Naive thymus-derived CD4-positive, alpha-beta T cell (primary cell): Measurements from ENCODE around the gene LSR. TPM values are rescaled to one million over a fixed set of nuclear protein-coding genes. Genes with fewer than 3 reads are reported as not detected.

Experiments
- ATAC-seq: fragments of 150-1000 bp; cut with Tn5 transposase; 2 replicates; pipeline ENCODE4 v1.10.0; 2021; ENCODE audit warnings: mild to moderate bottlenecking, moderate library complexity
- CTCF ChIA-PET: fragments of 350-600 bp; sonication (Branson Sonifier 250); formaldehyde crosslinking; loops from one replicate; lab custom pipeline; 2021; ENCODE audit warnings: antibody characterized with exemption; lab: Charles Lee
- POLR2A ChIA-PET: fragments of 350-600 bp; sonication (Branson Sonifier 250); formaldehyde crosslinking; loops from one replicate; lab custom pipeline; 2021; ENCODE audit warnings: antibody characterized with exemption, inconsistent platforms; lab: Charles Lee
- DNase-seq, 9 donors: peaks; one replicate each; pipeline versions ENCODE4 v3.0.0 to v3.0.0-alpha.2; 2020 to 2022; ENCODE audit warnings: mixed read lengths in 1 of 9
- H3K27ac ChIP-seq: one replicate; pipeline ENCODE4 v1.7.0; 2013; ENCODE audit warnings: mild to moderate bottlenecking, low read depth, low read length, moderate library complexity
- H3K27me3 ChIP-seq, 2 donors: one replicate each; pipeline ENCODE4 v1.7.0; 2013; ENCODE audit warnings: low read length in 2 of 2, mild to moderate bottlenecking in 2 of 2, moderate library complexity in 2 of 2; ENCODE audit not compliant: control insufficient read depth in 2 of 2, insufficient read depth in 2 of 2
- H3K36me3 ChIP-seq, 3 experiments: 1 replicate in 2 of 3; 2 replicates in 1 of 3; pipeline ENCODE4 v1.7.0; 2013; ENCODE audit warnings: low read length in 3 of 3, mild to moderate bottlenecking in 3 of 3, moderate library complexity in 1 of 3; ENCODE audit not compliant: insufficient read depth in 3 of 3, control insufficient read depth in 2 of 3
- H3K4me1 ChIP-seq, 2 donors: one replicate each; pipeline ENCODE4 v1.7.0; 2013; ENCODE audit warnings: low read length in 2 of 2, mild to moderate bottlenecking in 2 of 2, moderate library complexity in 1 of 2; ENCODE audit not compliant: control insufficient read depth in 2 of 2, insufficient read depth in 2 of 2
- H3K4me3 ChIP-seq: 2 replicates; pipeline ENCODE4 v1.7.0; 2013; ENCODE audit warnings: mild to moderate bottlenecking, low read length
- H3K9me3 ChIP-seq, 3 experiments: 1 replicate in 2 of 3; 2 replicates in 1 of 3; pipeline ENCODE4 v1.7.0; 2013; ENCODE audit warnings: low read length in 3 of 3; ENCODE audit not compliant: control insufficient read depth in 2 of 3
- H3K27ac Mint-ChIP-seq, 9 donors: one replicate each; pipeline ENCODE4 v1.8.0; 2020 to 2022; ENCODE audit warnings: mixed read lengths in 9 of 9, mild to moderate bottlenecking in 8 of 9, moderate library complexity in 5 of 9, inconsistent platforms in 2 of 9
- H3K27me3 Mint-ChIP-seq, 5 donors: one replicate each; pipeline ENCODE4 v1.8.0; 2021 to 2022; ENCODE audit warnings: mixed read lengths in 5 of 5, mild to moderate bottlenecking in 1 of 5
- H3K36me3 Mint-ChIP-seq, 5 donors: one replicate each; pipeline ENCODE4 v1.8.0; 2020 to 2022; ENCODE audit warnings: mixed read lengths in 5 of 5, mild to moderate bottlenecking in 3 of 5, inconsistent platforms in 1 of 5
- H3K4me1 Mint-ChIP-seq, 7 donors: one replicate each; pipeline ENCODE4 v1.8.0; 2020 to 2022; ENCODE audit warnings: mixed read lengths in 7 of 7, mild to moderate bottlenecking in 3 of 7, inconsistent platforms in 1 of 7
- H3K4me3 Mint-ChIP-seq, 10 donors: one replicate each; pipeline ENCODE4 v1.8.0; 2020 to 2022; ENCODE audit warnings: mild to moderate bottlenecking in 10 of 10, mixed read lengths in 10 of 10, moderate library complexity in 6 of 10, inconsistent platforms in 2 of 10
- H3K9me3 Mint-ChIP-seq, 11 donors: one replicate each; pipeline ENCODE4 v1.8.0; 2020 to 2022; ENCODE audit warnings: mixed read lengths in 11 of 11, mild to moderate bottlenecking in 4 of 11, inconsistent platforms in 1 of 11, moderate library complexity in 1 of 11
- intact Hi-C, 2 donors: fragments of 100-400 bp; cut with micrococcal nuclease; formaldehyde crosslinking; loops; one replicate each; pipeline ENCODE4 v1.15.1; 2023
- polyA plus RNA-seq, 2 donors: library from polyadenylated mRNA; unstranded; fragments of 300-500 nt; fragmentation: Illumina TruSeq; gene quantifications; one replicate each; pipeline ENCODE4 v1.2.3, GENCODE V29; 2021
- total RNA-seq, 6 experiments: library from RNA in 5 of 6; stranded (reverse) in 5 of 6; gene quantifications; 1 replicate in 5 of 6; 2 replicates in 1 of 6; pipeline ENCODE4 v1.2.3 and lab custom pipeline; 2021 to 2026

The LSR gene
- total and polyA plus RNA-seq, 7 experiments from 2014 or later, result 4.6 to 59.3 (median 25.1) TPM

DNA sequence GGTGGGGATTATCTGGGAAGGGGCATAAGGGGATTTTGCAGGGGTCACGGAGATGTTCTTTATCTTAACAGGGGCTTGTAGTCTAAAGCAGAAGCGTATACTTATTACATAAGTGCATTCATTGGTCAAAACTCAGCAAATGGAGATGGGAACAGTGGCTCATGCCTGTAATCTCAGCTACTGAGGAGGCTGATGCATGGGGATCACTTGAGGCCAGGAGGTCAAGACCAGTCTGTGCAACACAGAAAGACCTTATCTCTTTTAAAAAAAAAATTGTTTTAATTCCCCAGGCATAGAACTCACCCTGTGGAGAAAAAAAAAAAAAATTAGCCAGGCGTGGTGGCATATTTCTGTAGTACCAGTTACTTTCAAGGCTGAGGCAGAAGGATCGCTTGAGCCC, 39.2 kb upstream of the LSR start:
- ATAC-seq (no peak), DNase-seq (no peak)
- H3K27me3 Mint-ChIP-seq, result no peaks in the 10 kb centered on the region
- H3K9me3 Mint-ChIP-seq, result peaks cover 0 to 15% (median 3%) of the 10 kb centered on the region in 11 donors
- H3K27me3 ChIP-seq, result no peaks in the 10 kb centered on the region
- peaks cover 70 to 81% of the 10 kb centered on the region in 2 donors for H3K4me1 ChIP-seq
- H3K27ac Mint-ChIP-seq, result peak overlapping the region; percentile 87 to 100 (median 98)
- peaks cover 0 to 5% (median 0%) of the 10 kb centered on the region in 3 experiments for H3K9me3 ChIP-seq
- H3K4me1 Mint-ChIP-seq, result peaks cover 53 to 95% (median 84%) of the 10 kb centered on the region in 7 donors
- no peak overlapping the region for H3K4me3 ChIP-seq
- no peaks in the 10 kb centered on the region for H3K36me3 ChIP-seq
- H3K27ac ChIP-seq, result peak overlapping the region; percentile 91
- peaks cover 0 to 18% (median 4%) of the 10 kb centered on the region in 5 donors for H3K36me3 Mint-ChIP-seq
- intact Hi-C loops, result loop anchor here (1.0 to 5.0 kb wide), 7 partner anchors 22 to 693 kb away; partner anchors contain the start of genes FXYD5 (in 1 of the 2), HCST (in 1 of the 2), NFKBID (in 1 of the 2) and PSENEN (in 1 of the 2)
- ChIA-PET CTCF (no interaction called here), POLR2A (interaction anchor here (1.0 to 1.4 kb wide), 3 partner anchors 8 to 55 kb away, joined by 3 to 7 read pairs (median 7); partner anchors contain the start of gene FXYD5)
- peak overlapping the region in 4 of 10 donors; percentile 23 to 46 (median 34) for H3K4me3 Mint-ChIP-seq

DNA sequence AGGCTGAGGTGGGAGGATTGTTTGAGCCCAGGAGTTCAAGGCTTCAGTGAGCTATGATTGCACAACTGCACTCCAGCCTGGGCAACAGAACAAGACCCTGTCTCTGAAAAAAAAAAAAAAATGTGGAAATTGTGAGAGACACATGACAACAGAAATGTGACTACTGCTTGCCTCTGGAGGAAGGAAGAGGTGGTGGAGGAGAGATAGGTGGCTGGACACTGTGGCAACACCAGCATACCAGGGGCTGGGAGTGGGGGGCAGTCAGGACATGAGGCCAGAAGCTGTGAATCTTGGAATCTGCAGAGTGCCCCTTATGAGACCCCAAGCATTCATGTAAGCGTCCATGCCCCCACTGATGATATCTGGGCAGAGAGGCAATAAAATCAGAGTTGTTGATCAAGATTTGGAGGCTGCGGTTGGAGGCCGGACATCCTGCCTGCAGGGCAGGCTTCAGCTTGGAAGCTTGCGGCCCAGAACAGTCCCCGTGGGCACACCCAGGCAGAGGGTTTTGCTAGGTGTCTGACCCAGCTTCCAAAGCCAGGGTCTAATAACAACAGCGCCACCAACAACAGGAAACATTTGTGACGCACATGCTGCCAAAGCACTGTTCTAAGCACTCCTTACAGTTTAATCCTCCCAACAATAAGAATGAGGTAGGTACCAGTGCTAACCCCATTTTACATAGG, 37.1 kb upstream of the LSR start:
- H3K4me1 Mint-ChIP-seq, result peaks cover 42 to 92% (median 84%) of the 10 kb centered on the region in 7 donors
- H3K36me3 Mint-ChIP-seq, result peaks cover 0 to 18% (median 4%) of the 10 kb centered on the region in 5 donors
- ATAC-seq, result peak; percentile 72
- ChIA-PET POLR2A (interaction anchor here (0.5 to 5.2 kb wide), 36 partner anchors 8 to 803 kb away, joined by 3 to 74 read pairs (median 8); partner anchors contain the start of genes FXYD5, FXYD7, GRAMD1A and USF2), CTCF (interaction anchor here (0.6 to 2.1 kb wide), 11 partner anchors 12 to 145 kb away, joined by 3 to 9 read pairs (median 4); partner anchors contain the start of gene FXYD5)
- H3K27me3 ChIP-seq, result no peaks in the 10 kb centered on the region
- peak overlapping the region; percentile 73 to 91 (median 82) for H3K4me3 Mint-ChIP-seq
- peak; percentile 55 to 93 (median 89) for DNase-seq
- peaks cover 0 to 15% (median 3%) of the 10 kb centered on the region in 11 donors for H3K9me3 Mint-ChIP-seq
- peaks cover 62 to 67% of the 10 kb centered on the region in 2 donors for H3K4me1 ChIP-seq
- H3K4me3 ChIP-seq, result peak overlapping the region; percentile 46
- peak overlapping the region; percentile 91 for H3K27ac ChIP-seq
- H3K9me3 ChIP-seq, result peaks cover 0 to 5% (median 0%) of the 10 kb centered on the region in 3 experiments
- peak overlapping the region; percentile 98 to 100 (median 100) for H3K27ac Mint-ChIP-seq
- H3K27me3 Mint-ChIP-seq, result no peaks in the 10 kb centered on the region
- intact Hi-C loops, result loop anchor here (1.0 to 5.0 kb wide), 7 partner anchors 39 to 691 kb away; partner anchors contain the start of genes FXYD5 (in 1 of the 2), HCST (in 1 of the 2), NFKBID (in 1 of the 2) and PSENEN (in 1 of the 2)
- no peaks in the 10 kb centered on the region for H3K36me3 ChIP-seq

DNA sequence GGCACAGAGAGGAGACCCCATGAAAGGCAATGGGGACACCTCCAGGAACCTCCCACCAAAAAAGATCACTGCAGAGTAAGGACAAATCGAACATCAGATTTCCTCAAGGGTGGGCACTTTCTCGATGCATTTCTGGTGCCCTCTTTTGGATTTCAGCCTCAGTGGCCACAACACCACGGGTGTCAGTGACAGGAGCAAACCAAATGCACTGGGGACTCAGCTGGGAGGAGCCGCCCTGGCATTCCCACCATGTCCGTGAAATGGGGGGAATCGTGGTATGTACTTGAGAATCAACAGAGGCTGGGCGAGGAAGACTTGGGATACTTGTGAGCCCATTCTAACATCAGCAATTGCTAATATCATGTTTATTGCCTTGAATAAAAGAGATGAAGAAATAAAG, 36.6 kb upstream of the LSR start:
- intact Hi-C loops, result loop anchor here (1.0 to 5.0 kb wide), 6 partner anchors 40 to 690 kb away; partner anchors contain the start of genes FXYD5 (in 1 of the 2), HCST (in 1 of the 2), NFKBID (in 1 of the 2) and USF2 (in 1 of the 2)
- Histone ChIP-seq H3K27me3 (no peaks in the 10 kb centered on the region), H3K9me3 (peaks cover 0 to 5% (median 0%) of the 10 kb centered on the region in 3 experiments), H3K36me3 (no peaks in the 10 kb centered on the region), H3K4me3 (peak overlapping the region; percentile 31), H3K4me1 (peaks cover 57 to 62% of the 10 kb centered on the region in 2 donors), H3K27ac (peak overlapping the region; percentile 91)
- ChIA-PET CTCF (interaction anchor here (0.8 to 2.1 kb wide), 8 partner anchors 12 to 145 kb away, joined by 3 to 9 read pairs (median 3); partner anchors contain the start of gene FXYD5), POLR2A (interaction anchor here (0.5 to 5.2 kb wide), 28 partner anchors 8 to 802 kb away, joined by 3 to 74 read pairs (median 8); partner anchors contain the start of genes FXYD5, FXYD7 and USF2)
- peak in 1 of 9 donors; percentile 19 for DNase-seq
- ATAC-seq, result no peak
- H3K4me3 Mint-ChIP-seq, result peak overlapping the region; percentile 73 to 91 (median 82)
- H3K27ac Mint-ChIP-seq, result peak overlapping the region; percentile 98 to 100 (median 100)
- H3K36me3 Mint-ChIP-seq, result peaks cover 0 to 16% (median 4%) of the 10 kb centered on the region in 5 donors
- peaks cover 38 to 92% (median 83%) of the 10 kb centered on the region in 7 donors for H3K4me1 Mint-ChIP-seq
- no peaks in the 10 kb centered on the region for H3K27me3 Mint-ChIP-seq
- H3K9me3 Mint-ChIP-seq, result peaks cover 0 to 15% (median 3%) of the 10 kb centered on the region in 11 donors

DNA sequence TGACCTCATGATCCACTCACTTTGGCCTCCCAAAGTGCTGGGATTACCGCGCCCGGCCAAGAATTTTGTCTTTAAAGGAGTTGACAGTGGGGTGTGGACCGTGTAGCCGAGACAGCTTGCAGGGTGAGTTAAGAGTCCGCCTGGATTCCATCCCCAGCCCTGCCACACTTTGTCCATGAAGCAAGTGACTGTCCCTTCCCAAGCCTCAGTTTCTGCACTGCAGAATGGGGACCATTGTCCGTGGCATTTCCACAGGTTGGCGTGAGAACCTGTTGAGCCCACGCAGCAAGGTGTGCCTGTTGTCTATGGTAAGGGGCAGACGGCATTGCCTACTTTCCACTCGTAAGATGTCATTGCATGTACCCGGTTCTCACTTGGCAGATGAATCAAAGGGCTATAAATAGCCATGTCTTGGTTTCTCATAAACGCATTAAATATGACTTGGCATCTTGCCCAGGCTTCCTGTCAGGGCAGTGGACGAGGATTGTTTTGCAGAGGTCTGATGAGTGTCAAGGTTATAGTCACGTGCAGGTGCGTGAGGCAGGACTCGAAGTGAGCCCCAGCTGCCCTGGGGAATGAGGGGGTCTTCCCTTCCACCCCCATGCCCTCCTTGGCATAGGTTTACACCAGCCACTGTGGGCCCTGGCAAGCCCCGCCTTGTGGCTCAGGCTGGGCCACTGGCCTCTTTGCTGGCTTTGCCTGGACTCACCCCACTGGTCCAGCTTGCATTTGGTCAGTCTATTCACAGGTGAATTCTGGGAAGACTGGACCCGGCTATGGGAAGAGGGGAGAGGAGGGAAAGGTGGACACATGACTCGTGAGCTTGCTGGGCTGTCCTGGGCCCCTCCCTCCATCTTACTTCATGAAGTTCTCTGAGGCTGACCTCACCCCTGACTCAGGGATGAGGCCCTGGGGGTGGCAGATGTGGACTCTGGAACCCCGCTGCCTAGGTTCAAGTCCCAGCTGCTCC, 34.9 kb upstream of the LSR start:
- peak overlapping the region; percentile 91 for H3K27ac ChIP-seq
- ATAC-seq, result peak; percentile 49
- POLR2A ChIA-PET, result interaction anchor here (0.7 to 5.2 kb wide), 15 partner anchors 8 to 73 kb away, joined by 3 to 74 read pairs (median 12); partner anchors contain the start of genes FXYD5 and USF2
- H3K27me3 ChIP-seq, result no peaks in the 10 kb centered on the region
- H3K36me3 Mint-ChIP-seq, result peaks cover 0 to 12% (median 0%) of the 10 kb centered on the region in 5 donors
- peaks cover 47 to 52% of the 10 kb centered on the region in 2 donors for H3K4me1 ChIP-seq
- CTCF ChIA-PET, result interaction anchor here (2.1 to 4.6 kb wide), 3 partner anchors 22 to 71 kb away, joined by 7 to 36 read pairs (median 7); partner anchors contain the start of gene FXYD7
- no peaks in the 10 kb centered on the region for H3K36me3 ChIP-seq
- H3K27me3 Mint-ChIP-seq, result no peaks in the 10 kb centered on the region
- peak overlapping the region; percentile 24 for H3K4me3 ChIP-seq
- H3K9me3 Mint-ChIP-seq, result peaks cover 0 to 13% (median 1%) of the 10 kb centered on the region in 11 donors
- H3K4me1 Mint-ChIP-seq, result peaks cover 41 to 81% (median 70%) of the 10 kb centered on the region in 7 donors
- peak overlapping the region; percentile 31 to 91 (median 71) for H3K4me3 Mint-ChIP-seq
- intact Hi-C loops, result loop anchor here (1.0 to 5.0 kb wide), 4 partner anchors 8 to 688 kb away; partner anchors contain the start of genes HCST (in 1 of the 2) and NFKBID (in 1 of the 2)
- DNase-seq, result peak; percentile 35 to 97 (median 90)
- H3K27ac Mint-ChIP-seq, result peak overlapping the region; percentile 98 to 100 (median 100)
- no peaks in the 10 kb centered on the region for H3K9me3 ChIP-seq

DNA sequence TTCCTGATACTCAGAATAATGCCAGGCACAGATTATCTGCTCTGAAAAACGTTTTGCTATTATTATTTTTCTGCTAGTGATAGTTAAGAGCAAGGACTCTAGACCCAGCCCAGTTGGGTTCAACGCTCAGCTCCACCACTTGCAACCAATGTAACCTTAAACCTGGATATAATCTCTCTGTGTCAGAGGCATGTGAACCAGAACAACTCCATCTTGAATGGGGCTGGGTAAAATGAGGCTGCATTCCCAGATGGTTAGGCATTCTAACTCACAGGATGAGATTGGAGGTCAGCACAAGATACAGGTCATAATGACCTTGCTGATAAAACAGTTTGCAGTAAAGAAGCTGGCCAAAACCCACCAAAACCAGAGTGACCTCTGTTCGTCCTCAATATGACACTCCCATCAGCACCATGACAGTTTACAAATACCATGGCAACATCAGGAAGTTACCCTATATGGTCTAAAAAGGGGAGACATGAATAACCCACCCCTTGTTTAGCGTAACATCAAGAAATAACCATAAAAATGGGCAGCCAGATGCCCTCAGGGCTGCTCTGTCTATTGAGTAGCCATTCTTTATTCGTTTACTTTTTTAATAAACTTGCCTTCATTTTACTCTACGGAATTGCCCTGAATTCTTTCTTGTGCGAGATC, 33.9 kb upstream of the LSR start:
- no peaks in the 10 kb centered on the region for H3K36me3 ChIP-seq
- H3K27me3 ChIP-seq, result no peaks in the 10 kb centered on the region
- no peaks in the 10 kb centered on the region for H3K9me3 ChIP-seq
- intact Hi-C loops, result loop anchor here (1.0 to 5.0 kb wide), 4 partner anchors 9 to 687 kb away; partner anchors contain the start of genes HCST (in 1 of the 2) and NFKBID (in 1 of the 2)
- peaks cover 47 to 50% of the 10 kb centered on the region in 2 donors for H3K4me1 ChIP-seq
- POLR2A ChIA-PET, result interaction anchor here (0.7 to 5.2 kb wide), 11 partner anchors 8 to 74 kb away, joined by 3 to 74 read pairs (median 8); partner anchors contain the start of genes FXYD5 and USF2
- no peak for ATAC-seq
- Mint-ChIP-seq H3K4me3 (peak overlapping the region in 1 of 10 donors; percentile 30), H3K36me3 (peaks cover 0 to 12% (median 0%) of the 10 kb centered on the region in 5 donors), H3K27ac (peak overlapping the region; percentile 98 to 100 (median 100)), H3K27me3 (no peaks in the 10 kb centered on the region), H3K4me1 (peaks cover 38 to 79% (median 63%) of the 10 kb centered on the region in 7 donors), H3K9me3 (peaks cover 0 to 17% (median 1%) of the 10 kb centered on the region in 11 donors)
- CTCF ChIA-PET, result interaction anchor here (1.3 to 4.6 kb wide), 5 partner anchors 8 to 72 kb away, joined by 4 to 36 read pairs (median 7); partner anchors contain the start of gene FXYD7
- H3K4me3 ChIP-seq, result no peak overlapping the region
- DNase-seq, result no peak
- peak overlapping the region; percentile 91 for H3K27ac ChIP-seq
